ENCODE data around the gene WDR74.

The WDR74 gene

DNA sequence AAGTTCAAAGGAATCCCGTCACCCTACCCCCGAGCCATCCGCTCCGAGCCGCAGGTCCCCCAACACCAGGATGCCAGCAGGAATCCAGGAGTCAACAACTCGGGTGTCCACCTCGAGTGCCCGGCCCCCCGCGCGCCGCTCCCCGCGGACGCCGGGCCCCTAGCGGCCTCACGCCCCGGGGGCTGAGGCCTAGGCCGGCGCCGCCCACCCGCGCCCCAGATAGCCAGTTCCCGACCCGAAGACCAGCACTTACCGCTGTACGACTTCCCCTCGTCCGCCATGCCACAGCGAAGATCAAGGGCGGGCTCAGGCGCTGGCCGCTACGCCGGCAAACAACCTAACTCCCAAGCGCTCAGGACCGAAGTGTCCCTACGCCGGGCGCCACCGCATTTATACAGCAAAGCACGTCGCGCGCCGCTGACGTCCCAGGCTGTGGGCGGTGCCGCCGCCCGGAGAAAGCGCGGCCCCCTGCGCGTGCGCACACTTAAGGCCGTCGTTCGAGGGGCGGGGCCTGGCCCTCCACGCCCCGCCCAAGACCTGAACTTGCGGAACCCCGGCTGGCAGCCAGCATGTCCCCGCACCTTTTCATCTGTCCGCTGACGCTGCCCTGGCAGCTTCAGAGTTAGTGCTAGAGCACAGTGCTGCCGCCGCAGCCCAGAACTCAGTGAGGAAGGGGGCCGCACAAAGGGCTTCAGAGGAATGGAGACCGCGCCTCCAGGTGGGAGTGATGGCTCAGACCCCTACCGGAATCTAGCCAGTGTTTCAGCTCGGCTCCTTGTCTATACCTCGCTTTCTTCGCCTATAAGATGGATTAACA is 34.1 kb downstream of the WDR74 start, which contains the start of gene NXF1:
NXF1 (minus strand) TSS at position 365 of the 817 bp plus-strand sequence; CDS start at position 281, 84 bp downstream.
- TF ChIP-seq CTCF (IDR thresholded peaks at IDR 0.05; ENCODE audit: extremely low read depth, insufficient read depth, missing control alignments), result no peak
- in situ Hi-C loops (cut with MboI; ENCODE audit: low pct_unique_long_range_greater_than_20kb, low sequenced_read_pairs, unreplicated experiment), result no loop called here
- peak; percentile 99 for DNase-seq (ENCODE audit: low spot score)

DNA sequence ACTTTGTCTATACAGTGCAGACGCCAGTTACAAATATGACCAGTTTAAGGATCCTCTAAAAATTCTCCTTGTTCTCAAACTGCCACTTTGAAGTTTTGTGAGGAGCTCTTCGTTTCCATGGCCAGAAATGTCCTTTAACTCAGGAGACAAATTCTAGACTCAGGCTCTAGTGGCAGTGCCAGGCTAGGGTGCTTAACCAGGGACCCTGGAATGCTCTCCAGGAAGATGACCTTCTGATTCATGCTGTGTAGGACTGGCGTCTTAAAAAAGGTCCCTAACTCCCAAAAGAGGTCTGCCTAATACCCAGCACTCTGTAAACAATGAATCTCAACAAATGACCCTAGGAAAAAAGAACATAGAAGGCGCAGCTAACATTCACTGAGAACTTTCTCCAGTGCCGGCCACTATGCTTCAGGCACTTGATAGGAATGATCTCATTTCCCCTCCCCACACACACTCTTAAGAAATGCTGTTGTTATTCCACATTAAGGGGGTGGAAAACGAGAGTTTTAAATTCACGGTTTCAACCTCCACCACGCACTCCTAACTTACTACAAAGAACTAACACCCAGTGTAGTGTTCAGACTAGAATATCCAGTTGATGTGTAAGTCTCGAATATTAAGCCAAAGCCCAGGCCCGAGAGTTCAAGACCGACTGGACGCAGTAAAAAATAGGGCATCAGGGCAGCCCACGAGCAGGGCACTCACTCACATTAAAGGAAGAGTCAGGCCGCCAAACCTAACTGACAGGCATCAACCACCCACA is 34.9 kb downstream of the WDR74 start:
- in situ Hi-C loops (cut with MboI; ENCODE audit: low pct_unique_long_range_greater_than_20kb, low sequenced_read_pairs, unreplicated experiment), result no loop called here
- TF ChIP-seq CTCF (IDR thresholded peaks at IDR 0.05; ENCODE audit: extremely low read depth, insufficient read depth, missing control alignments), result no peak
- peak; percentile 40 for DNase-seq (ENCODE audit: low spot score)

DNA sequence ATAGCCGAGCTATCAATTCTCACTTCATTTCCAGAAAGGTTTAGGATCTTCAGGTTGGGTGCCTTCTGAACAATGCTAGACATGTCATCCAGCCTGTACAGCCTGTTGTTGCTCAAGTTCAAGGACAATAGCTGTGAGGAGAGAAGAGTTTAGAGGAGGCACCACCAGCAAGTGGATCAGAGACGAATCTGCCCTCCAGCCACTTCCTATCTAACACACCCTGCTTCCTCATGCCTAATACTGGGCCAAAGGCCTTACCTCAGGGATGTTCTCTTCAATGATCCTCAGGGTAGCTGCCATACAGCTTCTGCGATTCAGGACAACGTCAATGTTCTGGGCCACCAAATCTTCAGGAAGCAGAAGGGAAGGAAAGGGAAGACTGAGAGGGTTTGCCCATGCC is 38.3 kb downstream of the WDR74 start:
- no peak for DNase-seq (ENCODE audit: low spot score)
- in situ Hi-C loops (cut with MboI; ENCODE audit: low pct_unique_long_range_greater_than_20kb, low sequenced_read_pairs, unreplicated experiment), result no loop called here
- no peak for TF ChIP-seq CTCF (IDR thresholded peaks at IDR 0.05; ENCODE audit: extremely low read depth, insufficient read depth, missing control alignments)

- in situ Hi-C loops (cut with MboI; ENCODE audit: low pct_unique_long_range_greater_than_20kb, low sequenced_read_pairs, unreplicated experiment), result no loop called here
- DNase-seq (ENCODE audit: low spot score), result no peak
- no peak for TF ChIP-seq CTCF (IDR thresholded peaks at IDR 0.05; ENCODE audit: extremely low read depth, insufficient read depth, missing control alignments)
Observed at GRCh38 chr11:62799486-62799885, 39.9 kb downstream of the WDR74 start.

GRCh38 chr11:62796281-62796680 is 43.1 kb downstream of the WDR74 start:
- TF ChIP-seq CTCF (IDR thresholded peaks at IDR 0.05; ENCODE audit: extremely low read depth, insufficient read depth, missing control alignments), result no peak
- in situ Hi-C loops (cut with MboI; ENCODE audit: low pct_unique_long_range_greater_than_20kb, low sequenced_read_pairs, unreplicated experiment), result no loop called here
- no peak for DNase-seq (ENCODE audit: low spot score)

- in situ Hi-C loops (cut with MboI; ENCODE audit: low pct_unique_long_range_greater_than_20kb, low sequenced_read_pairs, unreplicated experiment), result no loop called here
Observed at GRCh38 chr11:62794201-62794775, 45.1 kb downstream of the WDR74 start.

More at GRCh38 chr11:62794201-62794775, 45.1 kb downstream of the WDR74 start:
- TF ChIP-seq CTCF (IDR thresholded peaks at IDR 0.05; ENCODE audit: extremely low read depth, insufficient read depth, missing control alignments), result no peak
- no peak for DNase-seq (ENCODE audit: low spot score)
